Measurements from ENCODE around the gene FXYD3.

DNA sequence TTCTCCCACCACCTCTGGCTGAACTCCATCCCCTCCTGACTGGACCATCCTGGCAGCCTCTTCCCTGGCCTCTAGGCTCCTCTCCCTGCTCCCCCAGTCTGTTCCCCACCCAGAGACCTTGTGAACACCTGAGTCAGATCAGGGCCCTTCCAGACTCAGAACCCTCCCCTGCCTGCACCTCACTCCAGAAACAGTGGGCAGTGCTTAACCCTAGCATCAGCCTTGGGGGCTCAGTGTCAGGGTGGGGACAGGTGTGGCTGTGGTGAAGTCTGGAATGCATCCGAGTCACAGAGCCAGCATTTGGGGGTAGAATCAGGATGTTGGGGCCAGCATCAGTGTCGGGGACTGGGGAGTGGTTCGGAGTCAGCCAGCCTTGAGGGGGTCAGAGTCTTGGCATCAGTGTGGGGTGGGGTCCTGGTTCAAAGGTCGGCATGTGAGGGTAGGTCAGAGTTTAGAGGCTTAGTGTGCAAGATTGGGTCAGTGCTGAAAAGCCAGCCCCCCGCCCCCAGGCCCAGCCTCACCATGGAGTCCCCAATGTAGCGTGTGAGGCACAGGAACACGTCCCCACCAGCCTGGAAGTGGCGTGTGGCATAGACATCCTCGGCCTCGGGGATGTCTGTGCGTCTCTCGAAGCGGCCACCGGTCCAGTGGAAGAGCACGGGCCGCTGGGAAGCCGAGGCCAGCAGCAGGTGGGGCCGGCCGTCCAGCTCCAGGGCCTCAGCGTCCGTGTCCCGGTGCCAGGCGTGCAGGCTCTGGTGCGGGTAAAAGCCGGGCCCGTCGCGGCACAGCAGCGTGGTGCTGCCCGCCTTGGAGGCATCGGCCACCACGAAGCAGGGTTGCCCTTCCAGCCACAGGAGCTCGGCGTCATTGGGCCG, 10.4 kb downstream of the FXYD3 start:
- TF ChIP-seq, protein P1, sequence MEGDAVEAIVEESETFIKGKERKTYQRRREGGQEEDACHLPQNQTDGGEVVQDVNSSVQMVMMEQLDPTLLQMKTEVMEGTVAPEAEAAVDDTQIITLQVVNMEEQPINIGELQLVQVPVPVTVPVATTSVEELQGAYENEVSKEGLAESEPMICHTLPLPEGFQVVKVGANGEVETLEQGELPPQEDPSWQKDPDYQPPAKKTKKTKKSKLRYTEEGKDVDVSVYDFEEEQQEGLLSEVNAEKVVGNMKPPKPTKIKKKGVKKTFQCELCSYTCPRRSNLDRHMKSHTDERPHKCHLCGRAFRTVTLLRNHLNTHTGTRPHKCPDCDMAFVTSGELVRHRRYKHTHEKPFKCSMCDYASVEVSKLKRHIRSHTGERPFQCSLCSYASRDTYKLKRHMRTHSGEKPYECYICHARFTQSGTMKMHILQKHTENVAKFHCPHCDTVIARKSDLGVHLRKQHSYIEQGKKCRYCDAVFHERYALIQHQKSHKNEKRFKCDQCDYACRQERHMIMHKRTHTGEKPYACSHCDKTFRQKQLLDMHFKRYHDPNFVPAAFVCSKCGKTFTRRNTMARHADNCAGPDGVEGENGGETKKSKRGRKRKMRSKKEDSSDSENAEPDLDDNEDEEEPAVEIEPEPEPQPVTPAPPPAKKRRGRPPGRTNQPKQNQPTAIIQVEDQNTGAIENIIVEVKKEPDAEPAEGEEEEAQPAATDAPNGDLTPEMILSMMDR (IDR thresholded peaks at IDR 0.05), result no peak
- no peak for TF ChIP-seq POLR2A (IDR thresholded peaks at IDR 0.05)
